Thyroid gland (tissue), 4 donors: ENCODE results near the gene GUCY1B1.

Source experiments
- CTCF ChIP-seq, 6 experiments: fragments of 200-600 bp in 3 of 6; fragments of 450-650 bp in 3 of 6; sonication (generic) in 3 of 6; IDR thresholded peaks; one replicate each; pipeline ENCODE4 v1.5.1; 2016 to 2019; ENCODE audit warnings: antibody characterized with exemption in 6 of 6, mild to moderate bottlenecking in 2 of 6, inconsistent platforms in 1 of 6, moderate library complexity in 1 of 6
- POLR2A ChIP-seq, 2 donors: fragments of 450-650 bp; IDR thresholded peaks; one replicate each; pipeline ENCODE4 v1.6.1; 2017; ENCODE audit warnings: antibody characterized with exemption in 2 of 2, mild to moderate bottlenecking in 2 of 2, moderate library complexity in 1 of 2

GRCh38 chr4:155820887-155821518 lies 62.2 kb downstream of the GUCY1B1 start:
- TF ChIP-seq CTCF (IDR thresholded peaks at IDR 0.05) = no peak
- TF ChIP-seq POLR2A (IDR thresholded peaks at IDR 0.05) = no peak
